Neural progenitor cell (in vitro differentiated cells): ENCODE measurements around the gene RTKN.

Source experiments
- CTCF ChIP-seq: fragments of 200-600 bp; sonication (generic); IDR thresholded peaks from 2 replicates; pipeline ENCODE4 v1.5.1; 2017; ENCODE audit warnings: antibody characterized with exemption, mild to moderate bottlenecking
- EZH2 ChIP-seq: fragments of 200-600 bp; sonication (generic); IDR thresholded peaks from 2 replicates; pipeline ENCODE4 v1.6.1; 2017; ENCODE audit warnings: antibody characterized with exemption, mild to moderate bottlenecking, moderate library complexity
- EZH2phosphoT487 ChIP-seq: fragments of 200-600 bp; sonication (generic); IDR thresholded peaks from 2 replicates; pipeline ENCODE4 v1.6.1; 2017; ENCODE audit warnings: antibody characterized with exemption

GRCh38 chr2:74457129-74457548, 15.4 kb upstream of the RTKN start:
- no peak for TF ChIP-seq EZH2
- no peak for TF ChIP-seq CTCF
- no peak for TF ChIP-seq EZH2phosphoT487
